Fibroblast of pulmonary artery (primary cell): ENCODE data around the gene CCDC194.
A peak's percentile ranks its signal among the peaks of the same experiment; 100 is the strongest.

Source experiments
- DNase-seq: peaks from one replicate; pipeline ENCODE4 v3.0.0-alpha.2; 2010; ENCODE audit warnings: low read depth
- H3K4me3 ChIP-seq: replicated peaks from 2 replicates; pipeline ENCODE4 v1.5.1; 2011; ENCODE audit warnings: low read depth, mild to moderate bottlenecking, control low read depth, low read length, moderate library complexity
- TF ChIP-seq, protein P1 (sequence below): IDR thresholded peaks from 2 replicates; pipeline ENCODE4 v1.5.1; 2011; ENCODE audit warnings: mild to moderate bottlenecking, control low read depth, low read length, inconsistent platforms; ENCODE audit errors: missing control alignments

CCDC194 gene

DNA sequence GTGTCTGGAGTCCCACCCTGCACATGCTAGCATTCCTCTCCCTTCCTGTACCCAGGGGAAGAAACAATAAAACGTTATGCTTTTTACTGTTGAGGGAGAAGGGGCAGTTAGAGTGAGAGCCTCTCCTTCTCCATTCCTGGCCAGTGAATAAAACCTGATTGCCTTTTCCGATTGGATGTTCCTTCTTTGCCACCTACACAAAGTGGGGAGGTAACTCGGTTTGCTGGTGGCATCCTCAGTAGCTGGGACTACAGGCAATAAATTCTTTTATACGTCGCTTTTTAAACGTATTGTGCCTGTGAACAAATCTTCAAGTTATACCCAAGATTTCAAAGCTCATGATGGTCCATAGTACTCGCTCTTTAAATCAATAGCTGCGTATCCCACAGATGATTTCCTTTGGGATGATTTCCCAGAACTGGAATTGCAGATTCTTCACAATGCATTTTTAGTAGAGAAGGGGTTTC lies 25.2 kb upstream of the CCDC194 start:
- TF ChIP-seq, protein P1, sequence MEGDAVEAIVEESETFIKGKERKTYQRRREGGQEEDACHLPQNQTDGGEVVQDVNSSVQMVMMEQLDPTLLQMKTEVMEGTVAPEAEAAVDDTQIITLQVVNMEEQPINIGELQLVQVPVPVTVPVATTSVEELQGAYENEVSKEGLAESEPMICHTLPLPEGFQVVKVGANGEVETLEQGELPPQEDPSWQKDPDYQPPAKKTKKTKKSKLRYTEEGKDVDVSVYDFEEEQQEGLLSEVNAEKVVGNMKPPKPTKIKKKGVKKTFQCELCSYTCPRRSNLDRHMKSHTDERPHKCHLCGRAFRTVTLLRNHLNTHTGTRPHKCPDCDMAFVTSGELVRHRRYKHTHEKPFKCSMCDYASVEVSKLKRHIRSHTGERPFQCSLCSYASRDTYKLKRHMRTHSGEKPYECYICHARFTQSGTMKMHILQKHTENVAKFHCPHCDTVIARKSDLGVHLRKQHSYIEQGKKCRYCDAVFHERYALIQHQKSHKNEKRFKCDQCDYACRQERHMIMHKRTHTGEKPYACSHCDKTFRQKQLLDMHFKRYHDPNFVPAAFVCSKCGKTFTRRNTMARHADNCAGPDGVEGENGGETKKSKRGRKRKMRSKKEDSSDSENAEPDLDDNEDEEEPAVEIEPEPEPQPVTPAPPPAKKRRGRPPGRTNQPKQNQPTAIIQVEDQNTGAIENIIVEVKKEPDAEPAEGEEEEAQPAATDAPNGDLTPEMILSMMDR, result no peak
- peak overlapping the region; percentile 57 for H3K4me3 ChIP-seq
- DNase-seq, result no peak

DNA sequence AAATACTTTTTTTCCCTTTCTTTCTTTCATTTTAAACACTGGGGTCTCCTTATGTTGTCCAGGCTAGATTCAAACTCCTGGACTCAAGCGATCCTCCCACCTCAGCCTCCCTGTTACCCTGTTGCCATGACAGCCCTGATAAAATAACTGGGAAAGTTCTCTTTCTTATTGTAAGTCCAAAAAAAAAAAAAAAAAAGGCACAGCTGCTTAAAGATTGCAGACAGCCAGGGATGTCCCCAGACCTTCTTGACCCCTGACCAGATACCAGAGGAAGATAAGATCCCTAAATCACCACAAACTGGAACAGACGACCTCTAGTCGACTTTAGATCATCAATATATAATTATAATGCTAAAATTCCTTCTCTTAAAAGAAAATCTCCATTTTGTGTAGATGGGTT lies 24.7 kb upstream of the CCDC194 start:
- TF ChIP-seq, protein P1, result no peak

DNA sequence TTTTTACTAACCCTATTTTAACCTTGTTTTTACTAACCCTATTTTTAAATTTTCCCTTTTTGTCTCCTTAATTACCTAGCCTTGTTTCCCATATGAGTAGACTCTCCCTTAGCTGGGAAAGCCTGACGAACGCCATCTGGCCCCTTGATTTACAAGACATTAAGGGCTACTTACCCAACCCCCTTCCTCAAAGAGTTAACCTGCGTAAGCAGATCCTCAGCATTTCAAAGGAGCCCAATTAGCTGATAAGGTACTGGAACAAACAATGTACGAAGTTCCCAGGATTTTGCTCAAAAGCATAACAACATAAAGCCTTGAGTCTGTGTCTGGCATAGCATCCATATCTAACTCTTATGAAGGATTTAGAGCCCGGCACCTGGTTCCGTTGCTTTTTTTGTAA lies 21.1 kb upstream of the CCDC194 start:
- no peak for DNase-seq
- TF ChIP-seq, protein P1, result no peak

More for the DNA sequence above, 24.7 kb upstream of the CCDC194 start:
- H3K4me3 ChIP-seq, result peak overlapping the region; percentile 57
- no peak for DNase-seq

DNA sequence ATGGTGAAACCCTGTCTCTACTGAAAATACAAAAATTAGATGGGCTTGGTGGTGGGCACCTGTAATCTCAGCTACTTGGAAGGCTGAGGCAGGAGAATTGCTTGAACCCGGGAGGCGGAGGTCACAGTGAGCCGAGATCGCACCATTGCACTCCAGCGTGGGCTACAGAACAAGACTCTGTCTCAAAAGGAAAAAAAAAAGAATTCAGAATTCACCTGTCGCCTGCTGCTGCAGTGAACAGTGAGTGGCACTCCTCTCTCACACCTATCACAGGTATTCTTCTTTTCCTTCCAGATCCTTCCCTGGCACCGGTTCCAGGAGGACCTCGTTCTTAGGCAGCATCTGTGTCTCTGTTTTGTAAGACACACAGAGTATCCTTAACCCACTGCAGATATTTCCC lies 20.1 kb upstream of the CCDC194 start:
- DNase-seq, result no peak
- H3K4me3 ChIP-seq, result no peak overlapping the region
- TF ChIP-seq, protein P1, result no peak

More for the DNA sequence above, 21.1 kb upstream of the CCDC194 start:
- H3K4me3 ChIP-seq, result no peak overlapping the region

DNA sequence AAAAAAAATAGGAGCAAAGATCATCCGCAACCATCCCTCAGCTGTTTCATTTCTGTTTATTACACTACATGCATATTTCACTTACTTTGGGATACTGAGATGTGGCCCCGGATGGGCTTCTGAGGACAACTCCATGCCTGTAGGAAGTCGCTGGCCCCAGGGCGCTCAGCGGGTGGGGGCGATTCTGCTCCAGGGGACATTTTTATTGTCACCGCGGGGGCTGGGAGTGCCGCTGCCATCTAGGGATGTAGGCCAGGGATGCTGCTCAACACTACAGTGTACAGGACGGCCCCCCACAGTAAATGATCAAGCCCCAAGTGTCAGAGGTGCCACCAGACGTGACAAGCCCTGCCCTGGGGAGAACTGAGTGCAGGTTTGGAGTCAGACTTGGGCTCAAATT lies 17.8 kb upstream of the CCDC194 start:
- DNase-seq, result no peak
- H3K4me3 ChIP-seq, result no peak overlapping the region
- TF ChIP-seq, protein P1, result no peak

DNA sequence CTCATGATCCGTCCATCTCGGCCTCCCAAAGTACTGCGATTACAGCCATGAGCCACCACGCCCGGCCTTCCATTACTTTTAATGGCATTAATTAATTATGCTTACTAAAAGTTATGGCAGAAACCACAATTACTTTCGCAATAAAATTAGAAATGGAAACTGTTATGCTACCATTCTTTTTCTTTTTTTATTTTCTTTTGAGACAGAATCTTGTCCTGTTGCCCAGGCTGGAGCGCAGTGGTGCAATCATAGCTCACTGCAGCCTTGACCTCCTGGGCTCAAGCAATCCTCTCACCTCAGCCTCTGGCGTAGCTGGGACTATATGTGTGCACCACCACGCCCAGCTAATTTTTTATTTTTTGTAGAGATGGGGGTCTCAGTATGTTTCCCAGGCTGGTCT lies 16.0 kb upstream of the CCDC194 start:
- TF ChIP-seq, protein P1, result no peak
- DNase-seq, result peak; percentile 36
- H3K4me3 ChIP-seq, result no peak overlapping the region

DNA sequence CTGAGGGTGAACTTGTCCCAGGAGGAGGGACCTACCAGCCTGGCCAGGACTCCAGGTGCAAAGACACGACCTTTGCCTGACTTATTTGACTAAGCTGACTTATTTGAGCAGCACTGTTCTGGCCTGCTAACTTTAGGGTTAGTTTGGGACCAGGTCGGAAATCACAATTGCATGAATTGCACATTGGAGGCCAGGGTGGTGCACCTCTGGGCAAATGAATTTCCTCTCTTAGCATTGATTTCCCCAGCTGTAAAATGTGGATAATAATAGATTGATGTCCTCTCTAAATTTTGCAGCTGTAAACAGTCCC lies 12.8 kb upstream of the CCDC194 start:
- TF ChIP-seq, protein P1, result no peak
- no peak for DNase-seq
- H3K4me3 ChIP-seq, result no peak overlapping the region
